HEK293 (cell line): ENCODE data around the gene NEMP2.

Experiments
- CTCF ChIA-PET: fragments of 350-600 bp; formaldehyde crosslinking; extraction: SDS; loops from one replicate; lab custom pipeline; 2021; ENCODE audit warnings: antibody characterized with exemption; lab: Yijun Ruan, JAX
- POLR2A ChIA-PET: fragments of 300-600 bp; formaldehyde crosslinking; extraction: SDS; loops from one replicate; lab custom pipeline; 2020; ENCODE audit warnings: antibody characterized with exemption, inconsistent platforms; lab: Yijun Ruan, JAX
- H3K27ac ChIP-seq: fragments of 200-500 bp; sonication (Bioruptor generic); 2 replicates; pipeline ENCODE4 v1.5.1; 2014; ENCODE audit warnings: low read depth, low read length, control low read depth, inconsistent platforms; ENCODE audit errors: extremely low read depth
- H3K36me3 ChIP-seq, 2 experiments: fragments of 200-500 bp in 1 of 2; sonication (Bioruptor generic) in 1 of 2; 1 replicate in 1 of 2; 2 replicates in 1 of 2; pipeline ENCODE4 v1.5.1; 2014 to 2017; ENCODE audit warnings: inconsistent platforms in 2 of 2, low read length in 2 of 2; ENCODE audit not compliant: control insufficient read depth in 2 of 2, insufficient read depth in 1 of 2
- H3K4me1 ChIP-seq: fragments of 200-500 bp; sonication (Bioruptor generic); 2 replicates; pipeline ENCODE4 v1.5.1; 2014; ENCODE audit warnings: mild to moderate bottlenecking, low read length, inconsistent platforms; ENCODE audit not compliant: control insufficient read depth, insufficient read depth
- H3K4me3 ChIP-seq: 2 replicates; pipeline ENCODE4 v1.5.1; 2011; ENCODE audit warnings: low read depth, mild to moderate bottlenecking, control low read depth, low read length, moderate library complexity
- H3K9me3 ChIP-seq: fragments of 200-500 bp; sonication (Bioruptor generic); 2 replicates; pipeline ENCODE4 v1.5.1; 2014; ENCODE audit warnings: low read depth, low read length, inconsistent platforms; ENCODE audit not compliant: control insufficient read depth, insufficient read depth
- FEZF1 ChIP-seq: fragments of 450-650 bp; formaldehyde crosslinking; IDR thresholded peaks from 2 replicates; pipeline ENCODE4 v1.5.1; 2016; ENCODE audit warnings: missing biosample characterization, missing genetic modification characterization
- KLF1 ChIP-seq: fragments of 450-650 bp; formaldehyde crosslinking; IDR thresholded peaks from 2 replicates; pipeline ENCODE4 v1.5.1; 2016; ENCODE audit warnings: missing biosample characterization, missing genetic modification characterization
- KLF16 ChIP-seq: fragments of 450-650 bp; formaldehyde crosslinking; IDR thresholded peaks from 2 replicates; pipeline ENCODE4 v1.5.1; 2017; ENCODE audit warnings: missing biosample characterization, missing genetic modification characterization
- KLF17 ChIP-seq: fragments of 450-650 bp; formaldehyde crosslinking; IDR thresholded peaks from 2 replicates; pipeline ENCODE4 v1.5.1; 2016; ENCODE audit warnings: missing biosample characterization, missing genetic modification characterization
- SP2 ChIP-seq: fragments of 450-650 bp; formaldehyde crosslinking; IDR thresholded peaks from 2 replicates; pipeline ENCODE4 v1.5.1; 2016; ENCODE audit warnings: missing biosample characterization, missing genetic modification characterization
- SP3 ChIP-seq: fragments of 450-650 bp; formaldehyde crosslinking; IDR thresholded peaks from 2 replicates; pipeline ENCODE4 v1.5.1; 2016; ENCODE audit warnings: missing biosample characterization, missing genetic modification characterization
- TRIM28 ChIP-seq: IDR thresholded peaks from 2 replicates; pipeline ENCODE4 v1.6.1; 2011; ENCODE audit warnings: low read length, control low read depth, borderline replicate concordance
- WT1 ChIP-seq: fragments of 450-650 bp; formaldehyde crosslinking; IDR thresholded peaks from 2 replicates; pipeline ENCODE4 v1.5.1; 2016; ENCODE audit warnings: missing biosample characterization, missing genetic modification characterization
- ZFP37 ChIP-seq: fragments of 450-650 bp; formaldehyde crosslinking; IDR thresholded peaks from 2 replicates; pipeline ENCODE4 v1.5.1; 2016; ENCODE audit warnings: missing biosample characterization, missing genetic modification characterization
- ZNF202 ChIP-seq: fragments of 450-650 bp; formaldehyde crosslinking; IDR thresholded peaks from 2 replicates; pipeline ENCODE4 v1.5.1; 2016; ENCODE audit warnings: missing biosample characterization, missing genetic modification characterization, borderline replicate concordance
- ZNF211 ChIP-seq: fragments of 450-650 bp; formaldehyde crosslinking; IDR thresholded peaks from 2 replicates; pipeline ENCODE4 v1.5.1; 2016; ENCODE audit warnings: low read depth, missing biosample characterization, missing genetic modification characterization
- ZNF274 ChIP-seq, 2 experiments: fragments of 200-500 bp in 1 of 2; fragments of 450-650 bp in 1 of 2; sonication (Bioruptor generic) in 1 of 2; formaldehyde crosslinking in 1 of 2; IDR thresholded peaks; 2 replicates each; pipeline versions ENCODE4 v1.5.1 to v1.6.1; 2014 to 2016; ENCODE audit warnings: borderline replicate concordance in 1 of 2, inconsistent platforms in 1 of 2, low read length in 1 of 2, missing biosample characterization in 1 of 2, missing genetic modification characterization in 1 of 2
- ZNF280C ChIP-seq: fragments of 450-650 bp; formaldehyde crosslinking; IDR thresholded peaks from 2 replicates; pipeline ENCODE4 v1.5.1; 2016; ENCODE audit warnings: missing biosample characterization, missing genetic modification characterization
- ZNF292 ChIP-seq: fragments of 450-650 bp; formaldehyde crosslinking; IDR thresholded peaks from 2 replicates; pipeline ENCODE4 v1.5.1; 2016; ENCODE audit warnings: low read depth, missing biosample characterization, missing genetic modification characterization, borderline replicate concordance
- ZNF398 ChIP-seq: fragments of 450-650 bp; formaldehyde crosslinking; IDR thresholded peaks from 2 replicates; pipeline ENCODE4 v1.5.1; 2017; ENCODE audit warnings: missing biosample characterization, missing genetic modification characterization
- ZNF426 ChIP-seq: fragments of 450-650 bp; formaldehyde crosslinking; IDR thresholded peaks from 2 replicates; pipeline ENCODE4 v1.5.1; 2017; ENCODE audit warnings: missing biosample characterization, missing genetic modification characterization, mild to moderate bottlenecking, inconsistent platforms, moderate library complexity
- ZNF48 ChIP-seq: fragments of 450-650 bp; formaldehyde crosslinking; IDR thresholded peaks from 2 replicates; pipeline ENCODE4 v1.5.1; 2016; ENCODE audit warnings: missing biosample characterization, missing genetic modification characterization
- ZNF530 ChIP-seq: fragments of 450-650 bp; formaldehyde crosslinking; IDR thresholded peaks from 2 replicates; pipeline ENCODE4 v1.5.1; 2016; ENCODE audit warnings: low read depth, missing biosample characterization, missing genetic modification characterization
- ZNF548 ChIP-seq: fragments of 450-650 bp; formaldehyde crosslinking; IDR thresholded peaks from 2 replicates; pipeline ENCODE4 v1.5.1; 2016; ENCODE audit warnings: missing biosample characterization, missing genetic modification characterization
- ZNF560 ChIP-seq: fragments of 450-650 bp; formaldehyde crosslinking; IDR thresholded peaks from 2 replicates; pipeline ENCODE4 v1.5.1; 2017; ENCODE audit warnings: missing biosample characterization, missing genetic modification characterization, borderline replicate concordance
- ZNF585B ChIP-seq: fragments of 450-650 bp; formaldehyde crosslinking; IDR thresholded peaks from 2 replicates; pipeline ENCODE4 v1.5.1; 2016; ENCODE audit warnings: missing biosample characterization, missing genetic modification characterization
- ZNF596 ChIP-seq: fragments of 450-650 bp; IDR thresholded peaks from 2 replicates; pipeline ENCODE4 v1.5.0; 2018; ENCODE audit warnings: missing biosample characterization, mild to moderate bottlenecking, missing genetic modification characterization, moderate library complexity
- ZNF692 ChIP-seq: fragments of 450-650 bp; formaldehyde crosslinking; IDR thresholded peaks from 2 replicates; pipeline ENCODE4 v1.5.1; 2016; ENCODE audit warnings: missing biosample characterization, missing genetic modification characterization
- ZNF768 ChIP-seq: fragments of 450-650 bp; formaldehyde crosslinking; IDR thresholded peaks from 2 replicates; pipeline ENCODE4 v1.5.1; 2018; ENCODE audit warnings: missing biosample characterization, mild to moderate bottlenecking, missing genetic modification characterization
- ZSCAN4 ChIP-seq: fragments of 450-650 bp; formaldehyde crosslinking; IDR thresholded peaks from 2 replicates; pipeline ENCODE4 v1.5.1; 2017; ENCODE audit warnings: missing biosample characterization, missing genetic modification characterization

The NEMP2 gene

GRCh38 chr2:190578158-190579057 lies 43.9 kb upstream of the NEMP2 start (continued):
- TF ChIP-seq KLF16 (tag by site-specific recombination): peak; percentile 58
- TF ChIP-seq ZNF768 (tag by site-specific recombination): no peak
- TF ChIP-seq SP2 (tag by site-specific recombination): peak; percentile 20; the same call in 1 of the 2 replicates
- TF ChIP-seq FEZF1 (tag by site-specific recombination): no peak
- TF ChIP-seq TRIM28: no peak
- TF ChIP-seq ZNF548 (tag by site-specific recombination): 0 out of 2 replicates have a peak, but pooled peaks have one; percentile 16
- peak; percentile 77 for TF ChIP-seq WT1 (tag by site-specific recombination)
- peak; percentile 100 for TF ChIP-seq KLF1 (tag by site-specific recombination)
- peak; percentile 58; the same call in 1 of the 2 replicates for TF ChIP-seq ZSCAN4
- peak; percentile 95 for TF ChIP-seq ZNF398
- no peak for TF ChIP-seq ZNF48 (tag by site-specific recombination)
- no peak for TF ChIP-seq ZNF280C (tag by site-specific recombination)
- TF ChIP-seq ZNF211 (tag by site-specific recombination): no peak
- 0 out of 2 replicates have a peak, but pooled peaks have one; percentile 27 for TF ChIP-seq SP3 (tag by site-specific recombination)
- TF ChIP-seq ZNF585B: no peak
- TF ChIP-seq KLF17 (tag by site-specific recombination): peak; percentile 95
- TF ChIP-seq ZNF530 (tag by site-specific recombination): no peak

- Histone ChIP-seq H3K4me3 (no peak overlapping the region), H3K4me1 (peaks cover 11% of the 10 kb centered on the region), H3K9me3 (no peaks in the 10 kb centered on the region), H3K36me3 (no peaks in the 10 kb centered on the region), H3K27ac (no peak overlapping the region)
- ChIA-PET POLR2A (interaction anchor here (0.7 kb wide), 1 partner anchor 86 kb away, joined by 7 read pairs; no protein-coding TSS in a partner anchor), CTCF (no interaction called here)
- TF ChIP-seq ZNF560 (tag by site-specific recombination) (no peak), ZNF596 (no peak), ZNF274 (IDR thresholded peaks at IDR 0.05; ENCODE audit: low read length) (no peak), ZNF274 (tag by site-specific recombination; IDR thresholded peaks at IDR 0.05; ENCODE audit: borderline replicate concordance) (no peak), ZNF292 (tag by site-specific recombination) (no peak), ZNF692 (tag by site-specific recombination) (no peak), ZNF202 (tag by site-specific recombination) (no peak), ZNF768 (tag by site-specific recombination) (no peak), ZNF426 (tag by site-specific recombination) (no peak), ZFP37 (tag by site-specific recombination) (no peak)
Measured at GRCh38 chr2:190576573-190576972, 42.1 kb upstream of the NEMP2 start.
